BE2C (cell line): ENCODE data around the gene CEP128.
"Not testable (repeated sequence)": the region's sequence is repeated elsewhere in the genome, so short reads cannot be mapped to it uniquely, and the experiment has no call there.

Source experiments
- DNase-seq: peaks from one replicate; pipeline ENCODE4 v3.0.0-alpha.2; 2020
- H3K27me3 ChIP-seq: fragments of 250-450 bp; sonication (Bioruptor Pico); 2 replicates; pipeline ENCODE4 v1.5.1; 2020; ENCODE audit warnings: mild to moderate bottlenecking
- H3K36me3 ChIP-seq: fragments of 250-450 bp; sonication (Bioruptor Pico); 2 replicates; pipeline ENCODE4 v1.5.1; 2020; ENCODE audit warnings: mild to moderate bottlenecking
- H3K4me1 ChIP-seq: fragments of 250-450 bp; sonication (Bioruptor Pico); 2 replicates; pipeline ENCODE4 v1.5.1; 2020
- H3K4me3 ChIP-seq: 2 replicates; pipeline ENCODE4 v1.5.1; 2011; ENCODE audit warnings: low read depth, low read length
- H3K9me3 ChIP-seq: fragments of 250-450 bp; sonication (Bioruptor Pico); 2 replicates; pipeline ENCODE4 v1.5.1; 2020
- CTCF ChIP-seq: IDR thresholded peaks from 2 replicates; pipeline ENCODE4 v1.5.1; 2012; ENCODE audit warnings: mild to moderate bottlenecking, low read depth, low read length

The CEP128 gene

GRCh38 chr14:80926397-80927082 lies 15.0 kb downstream of the CEP128 start:
- no peak for DNase-seq
- H3K4me1 ChIP-seq = peaks cover 3% of the 10 kb centered on the region; the same call in 1 of the 2 replicates
- TF ChIP-seq CTCF = no peak
- H3K27me3 ChIP-seq = no peaks in the 10 kb centered on the region
- no peaks in the 10 kb centered on the region; the same call in 1 of the 2 replicates for H3K36me3 ChIP-seq
- no peak overlapping the region for H3K4me3 ChIP-seq
- H3K9me3 ChIP-seq = peaks cover 4% of the 10 kb centered on the region; the same call in 1 of the 2 replicates

GRCh38 chr14:80924365-80925103 lies 17.0 kb downstream of the CEP128 start:
- DNase-seq = no peak
- TF ChIP-seq CTCF = no peak

GRCh38 chr14:80923368-80923767 lies 18.2 kb downstream of the CEP128 start:
- Histone ChIP-seq H3K27me3 (no peaks in the 10 kb centered on the region), H3K9me3 (no peaks in the 10 kb centered on the region), H3K36me3 (no peaks in the 10 kb centered on the region), H3K4me1 (no peaks in the 10 kb centered on the region), H3K4me3 (no peak overlapping the region)
- no peak for DNase-seq
- TF ChIP-seq CTCF = no peak

More at GRCh38 chr14:80924365-80925103, 17.0 kb downstream of the CEP128 start:
- no peaks in the 10 kb centered on the region for H3K4me1 ChIP-seq
- H3K9me3 ChIP-seq = peaks cover 4% of the 10 kb centered on the region; the same call in 1 of the 2 replicates
- no peak overlapping the region for H3K4me3 ChIP-seq
- H3K27me3 ChIP-seq = no peaks in the 10 kb centered on the region
- H3K36me3 ChIP-seq = no peaks in the 10 kb centered on the region; the same call in 1 of the 2 replicates

GRCh38 chr14:80919622-80920021 lies 21.9 kb downstream of the CEP128 start:
- TF ChIP-seq CTCF = no peak
- H3K4me1 ChIP-seq = no peaks in the 10 kb centered on the region

GRCh38 chr14:80912013-80912412 lies 29.5 kb downstream of the CEP128 start:
- H3K9me3 ChIP-seq, H3K4me3 ChIP-seq, H3K27me3 ChIP-seq, DNase-seq, H3K4me1 ChIP-seq: not testable (repeated sequence)
- H3K36me3 ChIP-seq = peaks cover 17% of the 10 kb centered on the region

More at GRCh38 chr14:80919622-80920021, 21.9 kb downstream of the CEP128 start:
- H3K4me3 ChIP-seq = no peak overlapping the region
- DNase-seq = no peak
- H3K36me3 ChIP-seq = peaks cover 17% of the 10 kb centered on the region
- no peaks in the 10 kb centered on the region for H3K27me3 ChIP-seq
- H3K9me3 ChIP-seq = no peaks in the 10 kb centered on the region

- Histone ChIP-seq H3K27me3 (no peaks in the 10 kb centered on the region), H3K4me3 (no peak overlapping the region), H3K9me3 (no peaks in the 10 kb centered on the region), H3K36me3 (peaks cover 3% of the 10 kb centered on the region), H3K4me1 (no peaks in the 10 kb centered on the region)
- no peak for DNase-seq
- no peak for TF ChIP-seq CTCF
Observed at GRCh38 chr14:80906946-80907345, 34.6 kb downstream of the CEP128 start.
